Measurements from ENCODE around the gene ANKS6. TPM values are rescaled to one million over a fixed set of nuclear protein-coding genes. Genes with fewer than 3 reads are reported as not detected.

ANKS6 gene
- total RNA-seq (2022; extraction: Qiagen RNA extraction) = 13.7 to 27.1 TPM (median 23.8 TPM) in 5 replicates

DNA sequence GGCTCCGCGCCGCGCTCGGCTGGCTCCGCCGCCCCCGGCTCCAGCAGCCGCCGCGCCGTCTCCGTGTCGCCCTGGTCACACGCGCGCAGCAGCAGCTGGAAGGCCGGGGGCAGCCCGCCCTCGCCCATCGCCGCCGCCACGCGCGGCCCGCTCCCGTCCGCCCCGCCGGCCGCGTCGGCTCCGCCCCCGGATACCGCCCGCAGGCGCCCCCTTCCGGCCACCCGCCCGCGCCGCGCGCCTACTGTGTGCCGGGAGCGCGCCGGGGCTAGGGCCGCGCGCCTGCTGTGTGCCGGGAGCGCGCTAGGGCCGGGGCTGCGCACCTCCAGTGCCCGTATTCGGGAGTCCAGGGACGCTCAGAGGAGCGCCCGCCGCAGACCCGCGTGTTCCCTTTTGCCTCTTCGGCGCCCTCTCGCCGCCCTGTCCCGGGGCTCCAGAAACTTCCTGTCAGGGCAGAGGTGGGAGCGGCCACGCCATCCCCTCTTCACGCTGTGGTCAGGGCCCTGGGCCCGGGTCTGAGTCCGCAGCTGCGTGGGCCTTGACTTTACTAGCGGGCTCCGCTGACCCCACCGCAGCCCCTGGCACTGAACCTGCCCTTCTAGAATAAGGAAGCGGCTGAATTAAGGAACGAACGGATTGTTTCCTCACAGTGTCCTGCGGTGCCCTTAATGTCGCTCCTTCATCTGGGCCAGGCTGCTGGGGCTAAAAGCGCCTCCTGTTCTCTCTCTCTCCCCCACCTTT is at the start of gene ANKS6:
TSS of gene ANKS6 (minus strand) at position 192 of the 738 bp plus-strand sequence. CDS start at position 128, 64 bp downstream.

GRCh38 chr9:98807070-98807813 is 10.9 kb upstream of the ANKS6 start, which contains the start of gene GALNT12:
GALNT12 (plus strand) TSS chr9:98807670; CDS start chr9:98807699, 29 bp downstream.

GRCh38 chr9:98708933-98709911 is 87.1 kb downstream of the ANKS6 start, which contains the start of gene GABBR2:
GABBR2 (minus strand) TSS chr9:98708935; CDS start chr9:98708737, 198 bp downstream.

Other genes with a start within 250 kb of the ANKS6 start
- 0.17 to 0.31 TPM (median 0.22 TPM) in 5 replicates for gene GABBR2, start 87.6 kb downstream of the ANKS6 start, total RNA-seq (2022; extraction: Qiagen RNA extraction)
- gene GALNT12, start 11.1 kb upstream of the ANKS6 start, total RNA-seq (2022; extraction: Qiagen RNA extraction) = 3.4 to 5.3 TPM (median 4.9 TPM) in 5 replicates
- 0.39 to 0.80 TPM (median 0.51 TPM) in 5 replicates for gene COL15A1, start 147.4 kb upstream of the ANKS6 start, total RNA-seq (2022; extraction: Qiagen RNA extraction)

Measured in A549 treated with CORT108297 at 1 μM for 4 hours (cell line).